Small intestine (tissue), 7 donors: Measurements from ENCODE around the gene TTC34. TPM values are rescaled to one million over a fixed set of nuclear protein-coding genes. Genes with fewer than 3 reads are reported as not detected.
"Not testable (repeated sequence)": the region's sequence is repeated elsewhere in the genome, so short reads cannot be mapped to it uniquely, and the experiment has no call there.

Experiments used
- DNase-seq, 2 donors: peaks; one replicate each; pipeline versions ENCODE4 v3.0.0 to v3.0.0-alpha.2; 2013
- FAIRE-seq: peaks from 2 replicates; lab custom pipeline; 2012; peaks lifted over from hg19 to GRCh38; lab: Jason Lieb, UNC
- H3K27ac ChIP-seq, 3 donors: one replicate each; pipeline ENCODE4 v1.5.1; 2013; ENCODE audit warnings: low read length in 2 of 3, mild to moderate bottlenecking in 2 of 3, control low read depth in 1 of 3, inconsistent platforms in 1 of 3, low read depth in 1 of 3, moderate library complexity in 1 of 3
- H3K27me3 ChIP-seq, 3 donors: one replicate each; pipeline ENCODE4 v1.6.1; 2013; ENCODE audit warnings: low read length in 3 of 3, inconsistent platforms in 1 of 3; ENCODE audit not compliant: control insufficient read depth in 3 of 3, insufficient read depth in 3 of 3
- H3K36me3 ChIP-seq, 3 donors: one replicate each; pipeline ENCODE4 v1.6.1; 2013; ENCODE audit warnings: low read length in 3 of 3, inconsistent platforms in 1 of 3, low read depth in 1 of 3, mild to moderate bottlenecking in 1 of 3, moderate library complexity in 1 of 3; ENCODE audit not compliant: control insufficient read depth in 3 of 3, insufficient read depth in 2 of 3
- H3K4me1 ChIP-seq, 3 donors: one replicate each; pipeline ENCODE4 v1.6.1; 2013; ENCODE audit warnings: low read length in 2 of 3, inconsistent platforms in 1 of 3, low read depth in 1 of 3, mild to moderate bottlenecking in 1 of 3, moderate library complexity in 1 of 3; ENCODE audit not compliant: control insufficient read depth in 3 of 3, insufficient read depth in 2 of 3
- H3K4me3 ChIP-seq, 3 donors: one replicate each; pipeline ENCODE4 v1.5.1; 2013; ENCODE audit warnings: low read length in 3 of 3, control low read depth in 1 of 3, inconsistent platforms in 1 of 3, low read depth in 1 of 3, mild to moderate bottlenecking in 1 of 3, moderate library complexity in 1 of 3
- H3K9me3 ChIP-seq, 2 donors: one replicate each; pipeline ENCODE4 v1.6.1; 2013; ENCODE audit warnings: low read depth in 1 of 2, low read length in 1 of 2; ENCODE audit not compliant: control insufficient read depth in 2 of 2, insufficient read depth in 1 of 2
- WGBS, 3 donors: extraction: QIAGEN DNeasy Blood & Tissue Kit; methylation state at CpG; one replicate each; pipeline ENCODE4 v1.1.7; 2013; 5-methylcytosine and 5-hydroxymethylcytosine counted together
- polyA plus RNA-seq, 4 donors: library from polyadenylated mRNA; stranded (reverse) in 3 of 4; unstranded in 1 of 4; fragments of 200-250 nt in 3 of 4; fragments of 120-200 nt in 1 of 4; gene quantifications; one replicate each; pipeline versions ENCODE4 v1.2.1 to v1.2.3, GENCODE V29; 2013
- donor health status: healthy with polysubstance abuse.
- donor health status: control.
- donor health status: control.
- donor health status: Bipolar disorder and iron deficiency.
- donor health status: healthy.

The TTC34 gene
- polyA plus RNA-seq, 4 donors = 0.22 to 1.9 TPM; not detected in 2

DNA sequence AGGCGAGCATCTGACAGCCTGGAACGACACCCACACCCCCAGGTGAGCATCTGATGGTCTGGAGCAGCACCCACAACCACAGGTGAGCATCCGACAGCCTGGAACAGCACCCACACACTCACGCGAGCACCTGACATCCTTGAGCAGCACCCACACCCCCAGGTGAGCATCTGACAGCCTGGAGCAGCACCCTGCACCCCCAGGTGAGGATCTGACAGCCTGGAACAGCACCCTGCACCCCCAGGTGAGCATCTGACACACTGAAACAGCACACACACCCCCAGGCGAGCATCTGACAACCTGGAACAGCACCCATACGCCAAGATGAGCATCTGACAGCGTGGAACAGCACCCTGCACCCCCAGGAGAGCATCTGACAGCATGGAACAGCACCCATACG, 106.7 kb downstream of the TTC34 start:
- not testable (repeated sequence) for DNase-seq, H3K27ac ChIP-seq, H3K9me3 ChIP-seq, H3K27me3 ChIP-seq, H3K36me3 ChIP-seq, FAIRE-seq, H3K4me1 ChIP-seq, H3K4me3 ChIP-seq
- 24 to 56% (median 29%) methylated on average over 4 to 5 of the region's 9 CpGs for WGBS, 3 donors

DNA sequence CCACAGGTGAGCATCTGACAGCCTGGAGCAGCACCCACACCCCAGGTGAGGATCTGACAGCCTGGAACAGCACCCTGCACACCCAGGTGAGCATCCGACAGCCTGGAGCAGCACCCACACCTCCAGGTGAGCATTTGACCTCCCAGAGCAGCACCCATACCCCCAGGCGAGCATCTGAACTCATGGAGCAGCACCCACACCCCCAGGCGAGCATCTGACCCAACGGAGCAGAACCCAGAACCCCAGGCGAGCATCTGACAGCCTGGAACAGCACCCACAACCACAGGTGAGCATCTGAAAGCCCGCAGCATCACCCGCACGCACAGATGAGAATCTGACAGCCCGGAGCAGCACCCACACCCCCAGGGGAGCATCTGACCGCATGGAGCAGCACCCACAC, 111.3 kb downstream of the TTC34 start:
- WGBS, 3 donors = 17 to 28% (median 18%) methylated on average over 4 of the region's 10 CpGs
- not testable (repeated sequence) for H3K36me3 ChIP-seq, H3K9me3 ChIP-seq, H3K4me3 ChIP-seq, DNase-seq, H3K4me1 ChIP-seq, H3K27me3 ChIP-seq, H3K27ac ChIP-seq, FAIRE-seq

DNA sequence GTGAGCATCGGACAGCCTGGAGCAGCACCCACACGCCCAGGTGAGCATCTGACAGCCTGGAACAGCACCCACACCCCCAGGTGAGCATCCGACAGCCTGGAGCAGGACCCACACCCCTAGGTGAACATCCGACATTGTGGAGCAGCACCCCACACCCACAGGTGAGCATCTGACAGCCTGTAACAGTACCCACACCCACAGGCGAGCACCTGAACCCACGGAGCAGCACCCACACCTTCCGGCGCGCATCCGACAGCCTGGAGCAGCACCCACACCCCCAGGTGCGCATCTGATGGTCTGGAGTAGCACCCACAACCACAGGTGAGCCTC, 113.2 kb downstream of the TTC34 start:
- FAIRE-seq = not testable (repeated sequence)

DNA sequence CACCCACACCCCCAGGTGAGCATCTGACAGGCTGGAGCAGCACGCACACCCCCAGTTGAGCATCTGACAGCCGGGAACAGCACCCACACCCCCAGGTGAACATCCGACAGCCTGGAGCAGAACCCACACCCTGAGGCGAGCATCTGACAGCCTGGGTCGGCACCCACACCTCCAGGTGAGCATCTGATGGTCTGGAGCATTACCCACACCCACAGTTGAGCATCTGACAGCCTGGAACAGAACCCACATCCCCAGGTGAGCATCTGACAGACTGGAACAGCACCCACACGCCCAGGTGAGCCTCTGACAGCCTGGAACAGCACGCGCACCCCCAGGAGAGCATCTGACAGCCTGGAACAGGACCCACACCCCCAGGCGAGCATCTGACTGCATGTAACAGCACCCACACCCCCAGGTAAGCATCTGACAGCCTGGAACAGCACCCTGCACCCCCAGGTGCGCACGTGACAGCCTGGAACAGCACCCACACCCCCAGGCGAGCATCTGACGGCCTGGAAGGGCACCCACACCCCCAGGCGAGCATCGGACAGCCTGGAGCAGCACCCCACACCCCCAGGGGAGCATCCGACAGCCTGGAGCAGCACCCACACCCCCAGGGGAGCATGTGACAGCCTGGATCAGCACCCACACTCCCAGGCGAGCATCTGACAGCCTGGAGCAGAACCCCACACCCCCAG, 113.7 kb downstream of the TTC34 start:
- not testable (repeated sequence) for DNase-seq, H3K9me3 ChIP-seq, H3K36me3 ChIP-seq, FAIRE-seq, H3K27ac ChIP-seq, H3K27me3 ChIP-seq, H3K4me3 ChIP-seq, H3K4me1 ChIP-seq
- WGBS, 3 donors = 28 to 51% (median 30%) methylated on average over 11 to 16 of the region's 17 CpGs

More for the DNA sequence above, 113.2 kb downstream of the TTC34 start:
- not testable (repeated sequence) for DNase-seq, H3K36me3 ChIP-seq, H3K4me3 ChIP-seq, H3K9me3 ChIP-seq, H3K27ac ChIP-seq, H3K27me3 ChIP-seq, H3K4me1 ChIP-seq
- 40 to 54% (median 45%) methylated on average over 5 to 11 of the region's 11 CpGs for WGBS, 3 donors

DNA sequence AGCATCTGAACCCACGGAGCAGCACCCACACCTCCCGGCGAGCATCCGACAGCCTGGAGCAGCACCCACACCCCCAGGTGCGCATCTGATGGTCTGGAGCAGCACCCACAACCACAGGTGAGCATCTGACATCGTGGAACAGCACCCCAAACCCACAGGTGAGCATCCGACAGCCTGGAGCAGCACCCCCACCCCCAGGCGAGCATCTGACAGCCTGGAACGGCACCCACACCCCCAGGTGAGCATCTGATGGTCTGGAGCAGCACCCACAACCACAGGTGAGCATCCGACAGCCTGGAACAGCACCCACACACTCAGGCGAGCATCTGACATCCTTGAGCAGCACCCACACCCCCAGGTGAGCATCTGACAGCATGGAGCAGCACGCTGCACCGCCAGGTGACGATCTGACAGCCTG, 114.3 kb downstream of the TTC34 start:
- FAIRE-seq, H3K4me1 ChIP-seq, H3K9me3 ChIP-seq, H3K27me3 ChIP-seq, H3K27ac ChIP-seq, H3K4me3 ChIP-seq, DNase-seq, H3K36me3 ChIP-seq: not testable (repeated sequence)
- WGBS, 3 donors = 29 to 51% (median 40%) methylated on average over 14 of the region's 14 CpGs

DNA sequence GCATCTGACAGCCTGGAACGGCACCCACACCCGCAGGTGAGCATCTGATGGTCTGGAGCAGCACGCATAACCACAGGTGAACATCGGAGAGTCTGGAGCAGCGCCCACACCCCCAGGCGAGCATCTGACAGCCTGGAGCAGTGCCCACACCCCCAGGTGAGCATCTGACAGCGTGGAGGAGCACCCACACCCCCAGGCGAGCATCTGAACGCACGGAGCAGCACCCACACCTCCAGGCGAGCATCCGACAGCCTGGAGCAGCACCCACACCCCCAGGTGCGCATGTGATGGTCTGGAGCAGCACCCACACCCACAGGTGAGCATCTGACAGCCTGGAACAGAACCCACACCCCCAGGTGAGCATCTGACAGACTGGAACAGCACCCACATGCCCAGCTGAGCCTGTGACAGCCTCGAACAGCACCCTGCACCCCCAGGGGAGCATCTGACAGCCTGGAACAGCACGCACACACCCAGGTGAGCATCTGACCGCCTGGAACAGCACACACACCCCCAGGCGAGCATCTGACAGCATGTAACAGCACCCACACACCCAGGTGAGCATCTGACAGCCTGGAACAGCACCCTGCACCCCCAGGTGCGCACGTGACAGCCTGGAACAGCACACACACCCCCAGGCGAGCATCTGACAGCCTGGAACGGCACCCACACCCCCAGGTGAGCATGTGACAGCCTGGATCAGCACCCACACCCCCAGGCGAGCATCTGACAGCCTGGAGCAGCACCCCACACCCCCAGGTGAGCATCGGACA, 115.2 kb downstream of the TTC34 start:
- not testable (repeated sequence) for H3K4me1 ChIP-seq, FAIRE-seq, H3K27me3 ChIP-seq, H3K27ac ChIP-seq, DNase-seq, H3K36me3 ChIP-seq, H3K4me3 ChIP-seq, H3K9me3 ChIP-seq
- 27 to 43% (median 30%) methylated on average over 15 to 19 of the region's 23 CpGs for WGBS, 3 donors

DNA sequence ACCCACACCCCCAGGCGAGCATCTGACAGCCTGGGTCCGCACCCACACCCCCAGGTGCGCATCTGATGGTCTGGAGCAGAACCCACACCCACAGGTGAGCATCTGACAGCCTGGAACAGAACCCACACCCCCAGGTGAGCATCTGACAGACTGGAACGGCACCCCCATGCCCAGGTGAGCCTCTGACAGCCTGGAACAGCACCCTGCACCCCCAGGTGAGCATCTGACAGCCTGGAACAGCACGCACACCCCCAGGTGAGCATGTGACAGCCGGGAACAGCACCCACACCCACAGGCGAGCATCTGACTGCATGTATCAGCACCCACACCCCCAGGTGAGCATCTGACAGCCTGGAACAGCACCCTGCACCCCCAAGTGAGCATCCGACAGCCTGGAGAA, 115.8 kb downstream of the TTC34 start:
- H3K36me3 ChIP-seq, H3K4me1 ChIP-seq, H3K9me3 ChIP-seq, H3K4me3 ChIP-seq, H3K27ac ChIP-seq, FAIRE-seq, DNase-seq, H3K27me3 ChIP-seq: not testable (repeated sequence)
- 13 to 39% (median 30%) methylated on average over 3 to 5 of the region's 8 CpGs for WGBS, 3 donors

DNA sequence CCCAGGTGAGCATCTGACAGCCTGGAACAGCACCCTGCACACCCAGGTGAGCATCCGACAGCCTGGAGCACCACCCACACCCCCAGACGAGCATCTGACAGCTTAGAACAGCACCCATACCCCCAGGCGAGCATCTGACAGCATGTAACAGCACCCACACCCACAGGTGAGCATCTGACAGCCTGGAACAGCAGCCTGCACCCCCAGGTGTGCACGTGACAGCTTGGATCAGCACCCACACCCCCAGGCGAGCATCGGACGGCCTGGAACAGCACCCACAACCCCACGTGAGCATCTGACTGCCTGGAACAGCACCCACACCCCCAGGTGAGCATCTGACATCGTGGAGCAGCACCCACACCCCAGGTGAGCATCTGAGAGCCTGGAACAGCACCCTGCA, 116.6 kb downstream of the TTC34 start:
- not testable (repeated sequence) for H3K4me3 ChIP-seq, DNase-seq
- WGBS, 3 donors = 12 to 36% (median 23%) methylated on average over 9 of the region's 9 CpGs

More for the DNA sequence above, 116.6 kb downstream of the TTC34 start:
- H3K27ac ChIP-seq, H3K9me3 ChIP-seq, H3K36me3 ChIP-seq, H3K27me3 ChIP-seq, H3K4me1 ChIP-seq, FAIRE-seq: not testable (repeated sequence)
